Activated CD8-positive, alpha-beta memory T cell treated with anti-CD3 and anti-CD28 coated beads for 24 hours (primary cell): ENCODE results near the gene KCNIP4.

Experiments
- DNase-seq: peaks from one replicate; pipeline ENCODE4 v3.0.0-alpha.2; 2020

Gene KCNIP4

DNA sequence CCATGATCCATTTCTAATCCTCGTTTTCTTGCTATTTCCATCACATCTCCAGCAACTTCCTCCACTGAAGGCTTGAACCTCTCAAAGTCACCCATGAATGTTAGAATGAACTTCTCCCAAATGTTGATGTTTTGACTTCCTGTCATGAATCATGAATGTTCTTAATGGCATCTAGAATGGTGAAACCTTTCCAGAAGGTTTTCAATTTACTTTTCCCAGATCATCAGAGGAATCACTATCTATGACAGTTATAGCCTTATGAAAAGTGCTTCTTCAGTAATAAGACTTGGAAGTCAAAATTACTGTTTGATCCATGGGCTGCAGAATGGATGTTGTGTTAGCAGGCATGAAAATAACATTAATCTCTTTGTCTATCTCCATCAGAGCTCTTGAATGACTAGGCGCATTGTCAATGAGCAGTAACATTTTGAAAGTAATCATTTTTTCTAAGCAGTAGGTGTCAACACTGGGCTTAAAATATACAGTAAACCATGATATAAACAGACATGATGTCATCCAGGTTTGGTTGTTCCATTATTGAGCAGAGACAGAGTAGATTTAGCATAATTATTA, 268.2 kb downstream of the KCNIP4 start:
- DNase-seq = no peak

DNA sequence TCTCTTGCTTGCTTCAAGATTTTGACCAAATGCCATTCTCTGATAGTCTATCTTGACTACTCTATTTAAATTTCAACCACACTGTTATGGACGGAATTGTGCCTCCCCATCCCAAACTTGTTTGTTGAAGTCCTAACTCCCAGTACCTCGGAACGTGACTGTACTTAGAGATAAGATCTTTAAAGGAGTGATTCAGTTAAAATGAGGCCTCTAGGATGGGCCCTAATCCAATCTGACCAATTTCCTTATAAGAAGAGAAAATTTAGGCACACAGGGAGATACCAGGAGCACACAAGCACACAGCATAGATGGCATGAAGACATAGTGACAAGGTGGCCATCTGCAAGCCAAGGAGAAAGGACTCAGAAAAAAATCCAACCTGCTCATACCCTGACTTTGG, 269.9 kb downstream of the KCNIP4 start:
- DNase-seq = no peak

DNA sequence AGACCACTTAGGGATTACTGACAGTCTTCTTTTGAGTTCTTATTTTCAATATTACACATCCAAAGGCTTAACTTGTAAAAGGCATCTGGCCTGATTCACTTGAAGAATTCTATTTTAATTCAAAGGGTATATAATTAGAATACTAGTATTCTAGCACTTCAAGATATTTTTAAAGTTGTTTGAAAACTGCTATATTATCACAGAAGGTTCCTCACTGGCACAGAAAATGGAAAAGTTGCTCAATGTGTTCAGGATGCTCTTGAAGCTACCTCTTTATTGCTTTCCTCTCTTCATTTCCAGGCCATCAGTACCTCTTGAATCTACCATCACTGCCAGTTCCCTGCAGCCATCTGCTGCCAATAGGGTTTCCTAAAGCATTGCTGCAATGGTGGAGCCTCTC, 271.4 kb downstream of the KCNIP4 start:
- DNase-seq = no peak

DNA sequence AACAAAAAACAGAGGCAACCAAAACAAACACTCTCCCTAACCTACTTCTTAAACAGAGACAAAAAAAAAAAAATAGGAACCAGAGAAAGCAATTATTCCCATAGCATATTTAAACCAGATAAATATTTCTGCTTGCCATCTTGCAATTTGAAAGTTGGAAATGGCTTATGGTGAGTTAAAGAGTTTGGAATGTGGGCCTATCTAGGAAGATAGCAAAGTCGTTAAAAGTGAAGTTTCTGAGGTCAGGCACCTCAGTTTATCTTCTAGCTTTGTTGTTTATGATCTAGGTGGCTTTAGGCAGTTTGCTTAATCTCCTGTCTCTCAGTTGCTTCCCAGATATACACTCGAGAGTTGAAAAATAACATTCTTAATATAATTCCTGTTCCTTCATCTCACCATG, 284.2 kb downstream of the KCNIP4 start:
- no peak for DNase-seq

DNA sequence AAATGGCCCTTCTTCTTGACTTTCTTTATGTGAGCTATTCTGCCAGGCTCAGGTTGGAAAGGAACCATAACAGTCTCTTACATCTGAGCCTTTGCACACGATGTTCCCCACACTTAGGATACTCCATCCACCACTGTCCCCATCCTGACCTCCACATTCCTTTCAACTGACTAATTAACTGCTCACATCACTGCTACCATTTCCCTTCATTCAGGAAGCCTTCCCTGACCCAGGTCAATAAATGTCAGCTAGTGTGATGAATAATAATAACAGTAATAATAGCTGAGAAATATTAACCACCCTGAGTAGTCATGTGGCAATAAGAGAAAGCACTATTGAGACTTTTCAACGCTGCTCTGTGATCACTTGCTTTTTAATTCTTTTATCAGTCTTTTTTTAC, 291.7 kb downstream of the KCNIP4 start:
- no peak for DNase-seq

DNA sequence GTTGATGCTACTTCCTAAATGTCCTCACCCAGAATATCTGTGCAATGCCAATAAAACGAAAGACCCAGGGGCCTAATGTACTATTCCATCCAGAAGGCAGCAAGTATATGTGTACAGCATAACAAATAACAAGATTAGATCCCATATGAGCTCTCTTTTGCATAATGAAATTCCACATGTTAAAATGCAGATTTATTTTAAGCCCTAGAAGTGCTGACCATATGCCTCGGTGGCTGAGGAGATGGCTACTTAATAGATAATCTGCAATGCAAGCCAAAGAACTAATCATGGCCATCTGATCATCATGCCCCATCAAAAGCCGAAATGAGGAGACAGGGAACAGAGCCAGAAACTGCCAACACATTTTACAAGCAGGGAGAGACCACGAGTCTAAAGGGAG, 293.5 kb downstream of the KCNIP4 start:
- DNase-seq = no peak

DNA sequence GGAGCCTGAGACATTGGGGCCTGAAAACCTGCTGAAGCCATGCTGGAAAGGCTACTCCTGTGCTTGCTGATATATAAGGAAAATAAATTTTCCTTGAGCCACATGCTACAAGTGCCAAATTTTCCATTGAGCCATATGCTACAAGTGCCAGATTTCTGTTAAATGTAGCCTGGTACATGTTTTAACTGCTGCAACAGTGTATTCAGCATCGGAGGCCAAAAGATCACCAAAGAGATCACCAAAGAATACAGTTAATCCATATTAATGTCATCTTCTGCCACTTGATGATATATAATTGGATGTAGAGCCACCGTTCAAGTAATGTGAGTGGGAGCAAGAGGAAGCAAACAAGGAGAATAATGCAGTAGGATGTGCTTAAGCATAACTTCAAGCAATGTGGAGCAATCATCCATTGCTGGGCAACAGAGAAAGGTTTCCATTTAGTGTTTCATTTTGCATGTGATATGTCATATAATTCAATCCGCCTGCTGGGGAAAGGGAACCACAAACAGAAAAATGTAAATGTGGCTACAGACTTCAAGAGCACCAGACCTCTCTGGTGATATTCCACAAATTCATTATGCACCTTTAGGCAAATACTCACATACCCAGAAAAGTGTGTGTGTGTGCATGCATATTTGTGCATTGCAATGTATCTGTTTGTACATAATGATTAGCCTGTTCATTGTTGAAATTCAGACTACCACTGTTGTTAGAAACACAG, 295.9 kb downstream of the KCNIP4 start:
- DNase-seq = no peak

DNA sequence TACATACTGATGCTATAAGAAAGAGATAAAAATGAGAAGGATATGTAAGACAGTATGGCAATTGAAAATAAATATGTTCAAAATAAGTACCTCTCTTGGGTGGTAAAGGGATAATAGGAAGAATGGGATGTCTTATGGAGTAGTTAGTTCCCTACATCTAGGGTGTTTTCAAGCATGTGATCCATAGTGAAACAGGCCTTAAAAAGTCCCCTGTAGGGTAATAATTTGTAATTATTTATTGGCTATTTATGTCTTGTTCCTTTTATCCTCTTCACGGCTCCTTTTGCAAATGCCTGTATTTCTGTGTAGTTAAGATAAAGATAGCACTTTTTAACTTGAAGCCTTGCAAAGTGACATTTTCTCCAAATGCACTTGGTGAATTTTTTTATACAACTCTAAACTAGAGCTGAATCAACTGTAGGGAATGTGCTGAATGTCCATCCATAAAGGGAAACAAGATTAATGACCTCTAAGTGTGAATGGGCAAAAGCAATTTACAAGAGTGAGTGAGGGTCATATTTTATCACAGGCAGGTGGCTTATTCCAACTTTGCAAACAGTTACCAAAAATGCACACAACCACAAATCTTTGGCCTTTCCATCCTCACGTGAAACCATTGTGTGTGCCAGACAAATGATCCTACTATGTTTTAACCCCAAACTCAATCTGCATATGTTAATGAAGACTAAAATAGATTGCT, 299.0 kb downstream of the KCNIP4 start:
- no peak for DNase-seq

DNA sequence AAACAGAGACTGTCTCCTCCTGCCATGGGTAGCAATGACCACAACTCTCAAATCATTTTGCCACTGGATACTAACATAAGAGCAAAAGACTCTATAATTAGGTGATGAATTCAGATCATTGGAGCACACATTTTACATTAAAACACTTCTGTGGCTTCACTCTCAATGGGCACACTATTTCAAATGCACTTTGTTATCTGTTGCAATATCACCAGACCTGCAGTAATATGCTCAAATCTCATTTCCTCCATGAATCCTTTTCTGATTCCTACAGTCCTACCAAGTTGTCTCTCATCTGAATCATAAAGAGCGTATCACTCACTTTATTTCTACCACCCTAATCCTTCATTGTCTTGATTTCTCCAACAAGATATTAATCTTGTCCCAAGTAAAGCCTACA, 302.8 kb downstream of the KCNIP4 start:
- no peak for DNase-seq

DNA sequence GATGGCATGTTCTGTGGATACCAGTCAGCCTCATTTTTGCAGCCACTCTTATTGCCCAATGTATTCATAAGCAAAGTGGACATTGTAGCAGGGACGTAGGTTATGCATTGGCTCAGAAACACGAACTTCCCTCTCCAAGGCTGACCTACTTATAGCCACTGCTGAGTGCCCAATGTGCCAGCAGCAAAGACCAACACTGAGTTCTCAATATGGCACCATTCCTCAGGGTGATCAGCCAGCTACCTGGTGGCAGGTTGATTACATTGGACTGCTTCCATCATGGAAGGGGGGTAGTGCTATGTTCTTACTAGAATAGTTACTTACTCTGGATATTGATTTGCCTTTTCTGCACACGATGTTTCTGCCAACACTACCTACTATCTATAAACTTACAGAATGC, 306.9 kb downstream of the KCNIP4 start:
- no peak for DNase-seq

DNA sequence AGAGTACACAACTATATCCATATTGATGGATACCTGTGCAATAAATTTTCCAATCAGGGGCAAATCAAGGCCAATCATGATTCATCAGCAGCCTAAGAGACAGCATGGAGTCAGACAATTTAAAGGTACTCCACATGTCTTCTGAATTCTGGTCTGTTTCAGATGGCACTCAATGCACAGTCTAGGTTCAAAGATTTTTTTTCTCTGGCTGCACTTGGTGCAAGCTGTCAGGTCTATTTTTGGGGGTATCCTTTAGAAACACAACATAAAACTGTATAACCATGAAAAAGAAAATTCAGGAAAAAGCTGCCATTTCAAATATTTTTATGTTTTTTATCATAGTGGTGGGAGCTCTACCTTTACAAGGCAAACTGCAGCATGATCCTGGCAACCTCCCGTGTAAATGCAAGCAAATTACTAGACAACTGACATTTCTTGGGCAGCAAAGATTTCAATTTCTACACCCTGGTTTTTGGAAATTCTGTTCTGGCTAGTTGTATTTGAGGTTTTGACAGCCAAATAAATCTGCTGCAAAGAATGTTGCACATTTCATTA, 310.3 kb downstream of the KCNIP4 start:
- DNase-seq = no peak

DNA sequence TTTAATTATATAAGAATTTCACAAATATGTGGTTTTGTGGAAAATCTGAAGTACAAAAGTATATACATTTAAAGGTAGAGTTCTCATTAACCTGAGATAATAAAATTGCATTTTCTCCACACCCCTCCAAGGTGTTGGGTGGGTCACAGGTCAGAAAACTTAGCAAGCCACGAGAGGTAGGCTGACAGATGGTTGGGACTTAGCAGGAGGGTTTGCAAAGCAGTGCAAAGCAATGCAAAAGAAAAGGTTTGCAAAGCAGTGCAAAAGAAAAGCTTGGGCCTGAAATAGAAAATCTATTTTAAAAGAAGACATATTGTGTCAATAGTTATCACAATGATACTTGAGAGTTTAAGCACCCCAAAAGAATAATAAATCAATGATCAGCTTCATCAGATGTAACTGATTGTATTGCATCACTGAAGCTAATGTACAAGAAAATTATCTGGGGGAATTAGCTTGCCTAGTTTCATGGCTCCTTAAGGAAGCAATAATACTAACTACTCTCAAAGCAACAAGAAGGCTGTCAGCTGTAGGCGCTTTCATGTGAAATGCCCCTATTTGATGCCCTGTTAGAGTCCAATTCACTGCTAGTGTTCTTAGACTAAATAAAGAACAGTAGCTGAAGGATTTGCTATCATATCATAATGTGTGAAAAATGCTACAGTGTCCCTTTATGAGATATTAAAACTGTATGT, 319.5 kb downstream of the KCNIP4 start:
- no peak for DNase-seq

DNA sequence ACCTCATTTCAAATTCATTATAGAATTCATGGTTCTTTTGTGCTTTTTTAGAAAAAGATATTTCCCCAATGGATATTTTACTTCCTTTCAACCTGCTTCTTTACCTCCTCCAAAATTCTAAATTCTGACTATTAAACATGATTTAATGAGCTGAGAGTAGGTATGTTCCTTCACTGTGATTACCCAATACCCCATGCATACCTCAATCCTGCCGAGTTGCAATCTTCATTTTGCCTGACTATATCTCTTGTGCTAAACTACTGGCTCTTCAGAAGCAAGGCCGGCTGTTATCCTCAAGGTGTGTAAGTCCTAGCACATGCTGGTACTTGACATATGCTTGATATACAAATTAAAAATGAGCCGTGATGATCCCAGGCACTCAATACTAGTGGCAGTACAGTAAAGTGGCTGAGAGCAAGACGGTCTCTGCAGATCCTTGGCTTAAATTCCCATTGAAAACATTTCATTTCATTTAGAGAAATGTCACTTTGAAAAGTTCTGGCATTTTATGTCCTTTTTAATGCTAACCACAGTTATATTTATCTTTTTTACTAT, 320.4 kb downstream of the KCNIP4 start:
- no peak for DNase-seq

DNA sequence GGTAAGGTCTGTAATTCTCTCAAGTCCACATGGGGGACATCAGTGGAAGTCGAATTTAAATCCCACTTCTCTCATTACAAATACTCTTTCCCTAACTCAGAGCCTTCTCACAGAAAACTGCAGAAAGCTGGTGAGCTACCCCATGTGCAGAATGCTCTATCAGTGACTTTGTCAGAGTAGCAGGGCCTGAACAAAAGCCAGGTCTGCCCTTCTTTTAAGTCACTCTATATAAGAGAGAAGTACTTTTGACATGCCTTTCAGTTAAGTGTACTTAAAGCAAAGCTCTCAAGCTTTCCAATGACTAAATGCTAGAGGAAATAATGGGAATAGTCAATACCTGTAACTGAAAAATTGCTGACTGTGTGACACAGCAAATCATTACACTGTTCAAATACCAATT, 323.1 kb downstream of the KCNIP4 start:
- no peak for DNase-seq

DNA sequence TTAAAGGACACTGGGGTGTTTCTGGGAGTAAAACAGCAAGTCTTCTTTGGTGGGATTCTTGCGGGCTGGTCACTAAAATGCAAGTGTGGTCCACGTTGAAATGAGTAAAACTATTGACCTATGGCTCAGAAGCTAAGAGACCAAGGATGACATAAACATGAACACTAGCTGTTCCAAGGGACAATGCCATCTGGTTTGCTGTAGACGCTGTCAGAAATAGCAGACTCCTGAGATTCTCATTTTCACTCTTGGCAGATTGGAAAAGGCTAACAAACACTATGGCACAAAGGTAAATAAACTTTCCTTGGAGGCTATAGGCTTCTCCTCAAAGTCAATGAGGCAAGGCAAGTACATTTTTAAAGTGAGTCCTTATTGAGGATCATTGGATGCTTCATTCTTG, 343.6 kb downstream of the KCNIP4 start:
- DNase-seq = no peak

DNA sequence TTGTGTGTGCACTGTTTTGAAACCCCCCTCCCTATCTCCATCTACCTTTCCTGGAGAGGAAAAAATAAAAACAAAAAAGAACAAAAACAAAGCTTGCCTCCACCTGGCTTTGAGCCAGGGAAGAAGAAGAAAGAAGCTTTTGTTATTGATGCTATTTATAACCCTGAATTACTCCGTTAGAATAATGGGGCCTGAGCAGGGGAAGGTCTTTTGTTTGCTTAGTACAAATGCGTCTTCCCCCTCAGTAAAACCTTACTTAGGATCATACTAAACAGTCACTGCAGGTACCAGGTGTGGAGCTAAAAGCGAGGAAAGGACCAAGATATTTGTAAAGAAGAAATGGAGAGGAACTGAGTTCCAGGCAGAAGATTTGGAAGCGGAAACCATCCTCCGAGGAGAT, 352.1 kb downstream of the KCNIP4 start:
- DNase-seq = no peak

DNA sequence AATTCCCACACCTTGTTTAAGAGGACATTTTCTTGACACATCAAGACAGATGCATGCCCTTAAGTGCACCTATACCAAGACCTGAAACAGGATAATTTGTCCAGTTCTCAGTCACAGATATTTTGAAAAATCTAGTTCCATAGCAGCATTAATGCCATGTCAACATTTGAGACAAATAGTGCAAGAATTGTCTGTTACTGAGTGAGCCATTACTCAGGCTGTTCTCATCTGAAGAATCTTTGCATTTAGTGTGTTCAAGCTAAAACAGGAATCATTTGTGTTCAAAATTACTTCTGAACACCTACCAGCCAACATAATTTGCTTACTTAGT, 354.9 kb downstream of the KCNIP4 start:
- no peak for DNase-seq

DNA sequence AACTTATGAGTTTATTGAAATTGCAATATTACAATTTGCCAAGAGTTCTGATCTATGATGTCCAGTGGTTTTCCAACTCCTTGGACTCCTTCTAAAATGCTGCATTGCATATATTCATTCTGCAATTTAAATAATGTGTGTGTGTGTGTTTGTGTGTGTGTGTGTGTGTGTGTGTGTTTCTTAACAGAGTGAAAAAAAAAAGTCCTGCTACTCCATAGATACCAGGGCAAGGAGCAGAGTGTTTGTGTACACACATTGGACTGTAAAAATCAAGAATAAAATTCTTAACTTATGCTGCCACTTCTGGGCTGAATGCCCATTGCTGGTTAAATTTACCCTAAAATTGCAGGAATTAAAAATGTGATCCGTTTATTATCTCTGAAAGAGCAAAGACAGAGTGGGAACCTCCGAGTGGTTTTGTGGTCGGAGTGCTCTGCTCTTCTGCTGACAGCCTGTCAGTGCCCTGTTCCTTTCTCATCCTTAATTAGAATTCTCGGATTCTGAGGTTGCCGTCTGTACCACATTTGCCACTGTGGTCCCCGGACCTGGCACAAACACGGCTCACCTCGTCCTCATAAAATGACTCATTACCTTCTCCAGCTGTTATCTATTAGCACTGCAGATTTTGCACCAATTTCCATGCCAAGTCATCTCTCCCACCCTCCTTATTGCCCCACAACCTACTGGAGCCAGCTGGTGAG, 355.5 kb downstream of the KCNIP4 start:
- no peak for DNase-seq

DNA sequence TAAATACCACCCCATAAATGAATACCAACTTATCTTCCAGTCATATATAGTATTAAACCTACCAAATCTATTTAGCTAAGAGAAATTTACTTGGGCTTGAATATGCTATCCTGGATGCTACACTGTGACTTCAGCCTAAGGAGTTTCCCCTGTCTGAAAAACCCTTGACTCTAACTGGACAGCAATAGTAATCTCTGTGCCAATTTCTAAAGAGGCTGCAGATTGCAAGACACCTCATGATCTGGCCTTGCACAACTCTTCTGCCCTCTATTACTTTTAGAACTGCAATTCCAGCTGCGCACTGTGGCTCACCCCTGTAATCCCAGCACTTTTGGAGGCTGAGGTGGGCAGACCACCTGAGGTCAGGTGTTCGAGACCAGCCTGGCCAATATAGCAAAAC, 371.5 kb downstream of the KCNIP4 start:
- DNase-seq = no peak

DNA sequence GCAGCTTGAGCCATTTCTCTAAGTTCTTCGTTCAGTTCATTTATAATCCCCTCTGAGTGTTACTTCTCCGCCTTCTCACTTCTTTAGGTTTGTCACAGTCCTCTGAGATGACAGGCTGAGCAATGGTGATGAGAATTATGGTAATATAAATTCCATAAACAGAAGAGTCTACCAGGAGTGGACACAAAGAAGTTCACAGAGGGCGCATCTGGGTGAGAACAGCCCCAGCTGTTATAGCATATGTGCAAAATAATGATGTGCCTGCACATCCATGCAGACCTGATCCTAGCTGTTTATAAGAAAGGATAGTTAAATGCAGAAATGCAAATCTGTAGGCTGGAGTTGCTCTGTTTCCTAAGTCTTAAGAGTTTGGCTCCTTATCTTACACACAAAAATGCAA, 377.5 kb downstream of the KCNIP4 start:
- DNase-seq = no peak

DNA sequence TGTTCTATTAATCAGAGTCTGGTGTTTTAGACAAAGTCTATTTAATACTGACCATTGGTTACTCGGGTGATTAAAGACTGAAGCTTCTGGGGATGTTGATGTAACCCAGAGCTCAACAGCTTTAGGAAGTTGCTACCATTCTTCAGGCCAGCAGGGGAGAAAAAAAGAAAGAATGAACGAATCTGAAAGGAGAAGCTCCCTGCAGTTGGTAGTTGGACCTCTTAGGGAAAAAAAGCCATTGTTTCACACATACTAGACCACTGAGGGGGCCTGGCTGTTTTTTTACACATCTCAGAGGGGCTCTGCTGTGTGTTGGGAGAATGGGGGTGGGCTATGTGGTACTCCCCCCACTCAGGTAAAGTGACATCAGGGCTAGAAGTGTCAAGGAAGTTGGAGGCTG, 378.9 kb downstream of the KCNIP4 start:
- no peak for DNase-seq

DNA sequence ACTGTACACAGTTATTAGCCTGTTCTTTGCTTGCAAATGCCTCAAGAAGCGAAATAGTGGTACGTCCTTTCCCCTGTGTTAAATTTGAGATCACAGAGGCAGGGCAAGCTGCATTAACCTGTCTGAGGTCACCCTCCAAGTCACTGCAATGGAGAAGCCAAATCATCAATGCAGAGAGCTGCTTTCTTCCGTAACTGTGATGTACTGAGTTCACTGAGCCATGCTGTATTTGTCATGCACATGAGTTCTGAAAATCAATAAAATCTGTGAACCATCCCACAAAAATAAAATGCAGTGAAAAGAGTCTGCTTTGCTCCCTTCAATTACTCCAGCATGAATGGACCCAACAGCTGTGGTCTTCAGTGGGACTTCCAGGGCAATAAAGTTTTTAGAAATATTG, 393.5 kb downstream of the KCNIP4 start:
- DNase-seq = no peak

DNA sequence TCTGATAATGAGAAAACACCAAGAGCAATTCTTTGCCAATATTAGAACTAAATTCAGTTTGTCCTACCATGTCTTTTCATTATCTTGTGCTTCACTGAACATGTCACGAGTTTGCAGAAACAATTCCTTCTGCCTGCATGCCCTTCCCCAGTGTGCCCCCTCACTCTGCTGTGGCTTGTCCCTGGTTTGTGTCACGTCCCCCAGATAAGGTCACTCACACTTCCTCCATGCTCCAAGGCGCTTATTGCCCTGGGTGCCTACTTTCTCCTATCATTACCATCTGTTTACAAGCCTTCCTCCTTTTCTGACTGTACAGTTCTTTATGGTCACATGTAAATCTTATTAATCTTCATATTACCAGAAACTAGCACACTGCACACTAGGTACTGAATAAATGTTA, 394.1 kb downstream of the KCNIP4 start:
- DNase-seq = no peak
